ENCODE data around the gene PIGB.
"Not testable (repeated sequence)": the region's sequence is repeated elsewhere in the genome, so short reads cannot be mapped to it uniquely, and the experiment has no call there.

Gene PIGB

GRCh38 chr15:55318588-55319494, at the start of gene PIGB, which contains the start of gene PIGBOS1:
Gene PIGB, plus strand, starts transcription at chr15:55319222. Its CDS starts 29 bp downstream, at chr15:55319251.
Gene PIGBOS1, minus strand, starts transcription at chr15:55319123. Its CDS starts 1,331 bp downstream, at chr15:55317792.
- peak; percentile 60 for DNase-seq (ENCODE audit: low spot score)

- peak; percentile 32 for DNase-seq (ENCODE audit: low spot score)
Observed at GRCh38 chr15:55270291-55270690, 48.7 kb upstream of the PIGB start.

- DNase-seq (ENCODE audit: low spot score), result no peak
Observed at GRCh38 chr15:55276324-55276723, 42.7 kb upstream of the PIGB start.

- no peak for DNase-seq (ENCODE audit: low spot score)
Observed at GRCh38 chr15:55277116-55277564, 41.9 kb upstream of the PIGB start.

- DNase-seq (ENCODE audit: low spot score), result no peak
Observed at GRCh38 chr15:55277715-55278114, 41.3 kb upstream of the PIGB start.

GRCh38 chr15:55279100-55279745, 39.8 kb upstream of the PIGB start:
- DNase-seq (ENCODE audit: low spot score), result no peak

- DNase-seq (ENCODE audit: low spot score), result no peak
Observed at GRCh38 chr15:55279746-55280351, 39.2 kb upstream of the PIGB start.

- not testable (repeated sequence) for DNase-seq (ENCODE audit: low spot score)
Observed at GRCh38 chr15:55280589-55280988, 38.4 kb upstream of the PIGB start.

GRCh38 chr15:55281517-55282228, 37.3 kb upstream of the PIGB start:
- no peak for DNase-seq (ENCODE audit: low spot score)

- DNase-seq (ENCODE audit: low spot score), result no peak
Observed at GRCh38 chr15:55282284-55282833, 36.7 kb upstream of the PIGB start.

GRCh38 chr15:55283379-55284147, 35.5 kb upstream of the PIGB start:
- no peak for DNase-seq (ENCODE audit: low spot score)

GRCh38 chr15:55284426-55284825, 34.6 kb upstream of the PIGB start:
- no peak for DNase-seq (ENCODE audit: low spot score)

- DNase-seq (ENCODE audit: low spot score), result not testable (repeated sequence)
Observed at GRCh38 chr15:55286442-55287189, 32.4 kb upstream of the PIGB start.

GRCh38 chr15:55288006-55288717, 30.9 kb upstream of the PIGB start:
- no peak for DNase-seq (ENCODE audit: low spot score)

- DNase-seq (ENCODE audit: low spot score), result no peak
Observed at GRCh38 chr15:55289011-55289745, 29.8 kb upstream of the PIGB start.

GRCh38 chr15:55289746-55290527, 29.1 kb upstream of the PIGB start, which contains the start of gene RAB27A:
Gene RAB27A, minus strand, starts transcription at chr15:55289813. Its CDS starts 54,879 bp downstream, at chr15:55234934.
- peak; percentile 28 for DNase-seq (ENCODE audit: low spot score)

GRCh38 chr15:55290528-55291057, 28.4 kb upstream of the PIGB start:
- DNase-seq (ENCODE audit: low spot score), result peak; percentile 41

- no peak for DNase-seq (ENCODE audit: low spot score)
Observed at GRCh38 chr15:55297315-55297714, 21.7 kb upstream of the PIGB start.

Measured in COLO829 (cell line).